GM23248 (cell line): ENCODE data around the gene RUBCNL.

Experiments used
- EZH2 ChIP-seq: fragments of 200-600 bp; sonication (generic); IDR thresholded peaks from 2 replicates; pipeline ENCODE4 v1.6.1; 2018; ENCODE audit warnings: antibody characterized with exemption, mild to moderate bottlenecking; ENCODE audit not compliant: insufficient read depth, poor library complexity, severe bottlenecking
- EZH2phosphoT487 ChIP-seq: fragments of 200-600 bp; sonication (generic); IDR thresholded peaks from 2 replicates; pipeline ENCODE4 v1.6.1; 2018; ENCODE audit warnings: antibody characterized with exemption, moderate library complexity, mild to moderate bottlenecking, low read depth; ENCODE audit not compliant: insufficient read depth

- no peak for TF ChIP-seq EZH2
- TF ChIP-seq EZH2phosphoT487 = no peak
Measured at GRCh38 chr13:46318986-46319385, 68.1 kb downstream of the RUBCNL start.
